ENCODE measurements around the gene GPR108. TPM values are rescaled to one million over a fixed set of nuclear protein-coding genes. Genes with fewer than 3 reads are reported as not detected.

Gene GPR108
- total RNA-seq, 1 donor from 2014 or later = 14.6 TPM

GRCh38 chr19:6723108-6723618, 14.2 kb downstream of the GPR108 start:
- peaks cover 3 to 7% (median 7%) of the 10 kb centered on the region in 3 donors for H3K4me1 ChIP-seq (ENCODE audit: control insufficient read depth in 3 of 3, insufficient read depth in 3 of 3, low read length in 3 of 3)
- no peak overlapping the region for H3K4me3 ChIP-seq (ENCODE audit: low read length in 3 of 3)
- H3K27me3 ChIP-seq (ENCODE audit: control insufficient read depth in 3 of 3, insufficient read depth in 3 of 3, low read length in 3 of 3) = peaks cover 0 to 7% (median 6%) of the 10 kb centered on the region in 3 donors
- no peak overlapping the region for H3K27ac ChIP-seq (ENCODE audit: low read depth, low read length)
- H3K9me3 ChIP-seq (ENCODE audit: control insufficient read depth in 3 of 3, low read length in 3 of 3) = no peaks in the 10 kb centered on the region
- H3K36me3 ChIP-seq (ENCODE audit: control insufficient read depth in 3 of 3, insufficient read depth in 3 of 3, low read length in 3 of 3) = no peaks in the 10 kb centered on the region
- no peak overlapping the region for H3K9ac ChIP-seq (ENCODE audit: low read depth in 1 of 3, low read length in 3 of 3)

GRCh38 chr19:6721773-6722172, 15.6 kb downstream of the GPR108 start:
- Histone ChIP-seq H3K4me1 (ENCODE audit: control insufficient read depth in 3 of 3, insufficient read depth in 3 of 3, low read length in 3 of 3) (peaks cover 3 to 7% (median 7%) of the 10 kb centered on the region in 3 donors), H3K27ac (ENCODE audit: low read depth, low read length) (no peak overlapping the region), H3K27me3 (ENCODE audit: control insufficient read depth in 3 of 3, insufficient read depth in 3 of 3, low read length in 3 of 3) (peaks cover 6 to 15% (median 11%) of the 10 kb centered on the region in 3 donors), H3K9ac (ENCODE audit: low read depth in 1 of 3, low read length in 3 of 3) (no peak overlapping the region), H3K4me3 (ENCODE audit: low read length in 3 of 3) (no peak overlapping the region), H3K36me3 (ENCODE audit: control insufficient read depth in 3 of 3, insufficient read depth in 3 of 3, low read length in 3 of 3) (peaks cover 2 to 3% (median 3%) of the 10 kb centered on the region in 3 donors), H3K9me3 (ENCODE audit: control insufficient read depth in 3 of 3, low read length in 3 of 3) (no peaks in the 10 kb centered on the region)

GRCh38 chr19:6721138-6721474, 16.3 kb downstream of the GPR108 start:
- peaks cover 2 to 3% (median 3%) of the 10 kb centered on the region in 3 donors for H3K36me3 ChIP-seq (ENCODE audit: control insufficient read depth in 3 of 3, insufficient read depth in 3 of 3, low read length in 3 of 3)
- H3K4me3 ChIP-seq (ENCODE audit: low read length in 3 of 3) = no peak overlapping the region
- H3K9ac ChIP-seq (ENCODE audit: low read depth in 1 of 3, low read length in 3 of 3) = no peak overlapping the region
- peaks cover 3 to 7% (median 7%) of the 10 kb centered on the region in 3 donors for H3K4me1 ChIP-seq (ENCODE audit: control insufficient read depth in 3 of 3, insufficient read depth in 3 of 3, low read length in 3 of 3)
- H3K27me3 ChIP-seq (ENCODE audit: control insufficient read depth in 3 of 3, insufficient read depth in 3 of 3, low read length in 3 of 3) = peaks cover 6 to 17% (median 11%) of the 10 kb centered on the region in 3 donors
- peak overlapping the region; percentile 25 for H3K27ac ChIP-seq (ENCODE audit: low read depth, low read length)
- no peaks in the 10 kb centered on the region for H3K9me3 ChIP-seq (ENCODE audit: control insufficient read depth in 3 of 3, low read length in 3 of 3)

- Histone ChIP-seq H3K9me3 (ENCODE audit: control insufficient read depth in 3 of 3, low read length in 3 of 3) (no peaks in the 10 kb centered on the region), H3K27ac (ENCODE audit: low read depth, low read length) (peak within 1 kb of the TSS; percentile 25), H3K27me3 (ENCODE audit: control insufficient read depth in 3 of 3, insufficient read depth in 3 of 3, low read length in 3 of 3) (peaks cover 6 to 17% (median 11%) of the 10 kb centered on the region in 3 donors), H3K36me3 (ENCODE audit: control insufficient read depth in 3 of 3, insufficient read depth in 3 of 3, low read length in 3 of 3) (peaks cover 2 to 3% (median 3%) of the 10 kb centered on the region in 3 donors), H3K4me1 (ENCODE audit: control insufficient read depth in 3 of 3, insufficient read depth in 3 of 3, low read length in 3 of 3) (peaks cover 3 to 7% (median 7%) of the 10 kb centered on the region in 3 donors), H3K9ac (ENCODE audit: low read depth in 1 of 3, low read length in 3 of 3) (no peak within 1 kb of the TSS), H3K4me3 (ENCODE audit: low read length in 3 of 3) (peak within 1 kb of the TSS in 2 of 3 donors; percentile 38 to 40)
These were observed 16.8 kb downstream of the GPR108 start, which contains the start of gene C3 for GRCh38 chr19:6720369-6721137. Gene C3, minus strand, starts transcription at chr19:6720650. Its CDS starts 61 bp downstream, at chr19:6720589.

GRCh38 chr19:6719992-6720368, 17.4 kb downstream of the GPR108 start:
- peaks cover 6 to 17% (median 11%) of the 10 kb centered on the region in 3 donors for H3K27me3 ChIP-seq (ENCODE audit: control insufficient read depth in 3 of 3, insufficient read depth in 3 of 3, low read length in 3 of 3)
- H3K9me3 ChIP-seq (ENCODE audit: control insufficient read depth in 3 of 3, low read length in 3 of 3) = no peaks in the 10 kb centered on the region
- H3K9ac ChIP-seq (ENCODE audit: low read depth in 1 of 3, low read length in 3 of 3) = no peak overlapping the region
- H3K27ac ChIP-seq (ENCODE audit: low read depth, low read length) = no peak overlapping the region
- peaks cover 3 to 7% (median 7%) of the 10 kb centered on the region in 3 donors for H3K4me1 ChIP-seq (ENCODE audit: control insufficient read depth in 3 of 3, insufficient read depth in 3 of 3, low read length in 3 of 3)
- peaks cover 2 to 3% (median 3%) of the 10 kb centered on the region in 3 donors for H3K36me3 ChIP-seq (ENCODE audit: control insufficient read depth in 3 of 3, insufficient read depth in 3 of 3, low read length in 3 of 3)
- H3K4me3 ChIP-seq (ENCODE audit: low read length in 3 of 3) = peak overlapping the region in 2 of 3 donors; percentile 38 to 40

GRCh38 chr19:6719540-6719861, 17.9 kb downstream of the GPR108 start:
- Histone ChIP-seq H3K27ac (ENCODE audit: low read depth, low read length) (no peak overlapping the region), H3K9me3 (ENCODE audit: control insufficient read depth in 3 of 3, low read length in 3 of 3) (no peaks in the 10 kb centered on the region), H3K36me3 (ENCODE audit: control insufficient read depth in 3 of 3, insufficient read depth in 3 of 3, low read length in 3 of 3) (peaks cover 2 to 3% (median 3%) of the 10 kb centered on the region in 3 donors), H3K4me1 (ENCODE audit: control insufficient read depth in 3 of 3, insufficient read depth in 3 of 3, low read length in 3 of 3) (peaks cover 3 to 7% (median 7%) of the 10 kb centered on the region in 3 donors), H3K9ac (ENCODE audit: low read depth in 1 of 3, low read length in 3 of 3) (no peak overlapping the region), H3K4me3 (ENCODE audit: low read length in 3 of 3) (peak overlapping the region in 2 of 3 donors; percentile 30 to 38), H3K27me3 (ENCODE audit: control insufficient read depth in 3 of 3, insufficient read depth in 3 of 3, low read length in 3 of 3) (peaks cover 6 to 20% (median 11%) of the 10 kb centered on the region in 3 donors)

GRCh38 chr19:6718741-6719539, 18.4 kb downstream of the GPR108 start:
- peaks cover 2 to 3% (median 3%) of the 10 kb centered on the region in 3 donors for H3K36me3 ChIP-seq (ENCODE audit: control insufficient read depth in 3 of 3, insufficient read depth in 3 of 3, low read length in 3 of 3)
- H3K4me3 ChIP-seq (ENCODE audit: low read length in 3 of 3) = peak overlapping the region in 2 of 3 donors; percentile 30 to 38
- H3K27me3 ChIP-seq (ENCODE audit: control insufficient read depth in 3 of 3, insufficient read depth in 3 of 3, low read length in 3 of 3) = peaks cover 6 to 20% (median 11%) of the 10 kb centered on the region in 3 donors
- H3K27ac ChIP-seq (ENCODE audit: low read depth, low read length) = no peak overlapping the region
- H3K9me3 ChIP-seq (ENCODE audit: control insufficient read depth in 3 of 3, low read length in 3 of 3) = no peaks in the 10 kb centered on the region
- no peak overlapping the region for H3K9ac ChIP-seq (ENCODE audit: low read depth in 1 of 3, low read length in 3 of 3)
- peaks cover 3 to 7% (median 7%) of the 10 kb centered on the region in 3 donors for H3K4me1 ChIP-seq (ENCODE audit: control insufficient read depth in 3 of 3, insufficient read depth in 3 of 3, low read length in 3 of 3)

- Histone ChIP-seq H3K9me3 (ENCODE audit: control insufficient read depth in 3 of 3, low read length in 3 of 3) (no peaks in the 10 kb centered on the region), H3K4me1 (ENCODE audit: control insufficient read depth in 3 of 3, insufficient read depth in 3 of 3, low read length in 3 of 3) (peaks cover 3 to 7% (median 3%) of the 10 kb centered on the region in 3 donors), H3K27ac (ENCODE audit: low read depth, low read length) (no peak overlapping the region), H3K27me3 (ENCODE audit: control insufficient read depth in 3 of 3, insufficient read depth in 3 of 3, low read length in 3 of 3) (peaks cover 6 to 21% (median 11%) of the 10 kb centered on the region in 3 donors), H3K9ac (ENCODE audit: low read depth in 1 of 3, low read length in 3 of 3) (no peak overlapping the region), H3K4me3 (ENCODE audit: low read length in 3 of 3) (no peak overlapping the region), H3K36me3 (ENCODE audit: control insufficient read depth in 3 of 3, insufficient read depth in 3 of 3, low read length in 3 of 3) (peaks cover 2 to 3% (median 3%) of the 10 kb centered on the region in 3 donors)
These were observed 19.2 kb downstream of the GPR108 start for GRCh38 chr19:6718111-6718740.

GRCh38 chr19:6717441-6717971, 19.9 kb downstream of the GPR108 start:
- Histone ChIP-seq H3K9me3 (ENCODE audit: control insufficient read depth in 3 of 3, low read length in 3 of 3) (no peaks in the 10 kb centered on the region), H3K4me1 (ENCODE audit: control insufficient read depth in 3 of 3, insufficient read depth in 3 of 3, low read length in 3 of 3) (peaks cover 0 to 7% (median 3%) of the 10 kb centered on the region in 3 donors), H3K4me3 (ENCODE audit: low read length in 3 of 3) (no peak overlapping the region), H3K27ac (ENCODE audit: low read depth, low read length) (no peak overlapping the region), H3K9ac (ENCODE audit: low read depth in 1 of 3, low read length in 3 of 3) (no peak overlapping the region), H3K27me3 (ENCODE audit: control insufficient read depth in 3 of 3, insufficient read depth in 3 of 3, low read length in 3 of 3) (peaks cover 6 to 29% (median 11%) of the 10 kb centered on the region in 3 donors), H3K36me3 (ENCODE audit: control insufficient read depth in 3 of 3, insufficient read depth in 3 of 3, low read length in 3 of 3) (peaks cover 2 to 3% (median 3%) of the 10 kb centered on the region in 3 donors)
